Measurements from ENCODE around the gene CHRM4. TPM values are rescaled to one million over a fixed set of nuclear protein-coding genes. Genes with fewer than 3 reads are reported as not detected.

The CHRM4 gene
- total and polyA plus RNA-seq, 2 of the 13 experiments (the other 11 are each of a cell fraction or from before 2014, with no cell fraction given), result 0.13 to 0.21 TPM

GRCh38 chr11:46346886-46347636, 44.5 kb downstream of the CHRM4 start, which contains the start of gene DGKZ (continued):
- no peak for TF ChIP-seq AFF4 (CRISPR knock-in tag; IDR thresholded peaks at IDR 0.05)
- TF ChIP-seq LRRFIP1 (CRISPR knock-in tag; conservative IDR thresholded peaks at IDR 0.05), result no peak
- TF ChIP-seq ZNF567 (CRISPR knock-in tag; IDR thresholded peaks at IDR 0.05; ENCODE audit: borderline replicate concordance), result no peak
- TF ChIP-seq ZFY (CRISPR knock-in tag; IDR thresholded peaks at IDR 0.05), result peak; percentile 57; the same call in 1 of the 2 replicates
- no peak for TF ChIP-seq ARNTL (CRISPR knock-in tag; IDR thresholded peaks at IDR 0.05)
- no peak for TF ChIP-seq PAF1 (CRISPR knock-in tag; IDR thresholded peaks at IDR 0.05)
- TF ChIP-seq NFKB2 (CRISPR knock-in tag; IDR thresholded peaks at IDR 0.05; ENCODE audit: borderline replicate concordance), result no peak
- no peak for TF ChIP-seq HOXD1 (CRISPR knock-in tag; IDR thresholded peaks at IDR 0.05)
- no peak for TF ChIP-seq TIGD3 (CRISPR knock-in tag; IDR thresholded peaks at IDR 0.05; ENCODE audit: borderline replicate concordance)
- TF ChIP-seq FOXK2 (IDR thresholded peaks at IDR 0.05), result no peak
- no peak for TF ChIP-seq NFE2L2 (IDR thresholded peaks at IDR 0.05; ENCODE audit: low read length)
- no peak for TF ChIP-seq SRSF9 (IDR thresholded peaks at IDR 0.05; ENCODE audit: borderline replicate concordance, insufficient read depth, low read depth, low read length, poor library complexity, severe bottlenecking)
- TF ChIP-seq RBM22 (optimal IDR thresholded peaks at IDR 0.05; ENCODE audit: low read length), result no peak
- TF ChIP-seq TRIM24 (CRISPR knock-in tag; IDR thresholded peaks at IDR 0.05), result no peak
- peak; percentile 94; the same call in 1 of the 2 replicates for TF ChIP-seq ZBED4 (CRISPR knock-in tag; IDR thresholded peaks at IDR 0.05; ENCODE audit: borderline replicate concordance)
